ENCODE measurements around the gene C1orf105. TPM values are rescaled to one million over a fixed set of nuclear protein-coding genes. Genes with fewer than 3 reads are reported as not detected.

Gene C1orf105
- total and polyA plus RNA-seq, 2 of the 8 experiments (the other 6 are each of a cell fraction or from before 2014, with no cell fraction given): not detected

Other genes starting within 250 kb of the C1orf105 start
- gene PIGC, start 23.4 kb downstream of the C1orf105 start, total RNA-seq (2021; fragmentation: NEBNext Ultra II Directional; extraction: Animal tissue kit (Norgen Biotek cat#: 25700)): 20.8 and 21.0 TPM in 2 replicates
- 23.8 and 39.3 TPM in 2 replicates for gene PIGC, start 23.4 kb downstream of the C1orf105 start, polyA plus RNA-seq (2011; rRNA removed)
- 35.0 and 35.8 TPM in 2 replicates for gene SUCO, start 112.5 kb downstream of the C1orf105 start, total RNA-seq (2021; fragmentation: NEBNext Ultra II Directional; extraction: Animal tissue kit (Norgen Biotek cat#: 25700))
- gene SUCO, start 112.5 kb downstream of the C1orf105 start, polyA plus RNA-seq (2011; rRNA removed): 4.3 and 8.3 TPM in 2 replicates
- not detected in 2 replicates for gene FASLG, start 238.4 kb downstream of the C1orf105 start, total RNA-seq (2021; fragmentation: NEBNext Ultra II Directional; extraction: Animal tissue kit (Norgen Biotek cat#: 25700))
- not detected in 2 replicates for gene FASLG, start 238.4 kb downstream of the C1orf105 start, polyA plus RNA-seq (2011; rRNA removed)